Measurements from ENCODE around the gene SCGB1A1.

GRCh38 chr11:62390237-62390636 is 28.6 kb upstream of the SCGB1A1 start:
- TF ChIP-seq SP1 (IDR thresholded peaks at IDR 0.05), result no peak
- TF ChIP-seq BHLHE40 (IDR thresholded peaks at IDR 0.05; ENCODE audit: borderline replicate concordance), result no peak
- TF ChIP-seq ARNT (IDR thresholded peaks at IDR 0.05), result no peak
- no peak for TF ChIP-seq HDGF (IDR thresholded peaks at IDR 0.05; ENCODE audit: borderline replicate concordance)
- TF ChIP-seq FOXK2 (IDR thresholded peaks at IDR 0.05), result no peak
- TF ChIP-seq PKNOX1 (IDR thresholded peaks at IDR 0.05), result no peak
- TF ChIP-seq CTBP1 (IDR thresholded peaks at IDR 0.05; ENCODE audit: borderline replicate concordance), result no peak
- no peak for TF ChIP-seq TARDBP (IDR thresholded peaks at IDR 0.05)
- TF ChIP-seq FOXM1 (IDR thresholded peaks at IDR 0.05; ENCODE audit: borderline replicate concordance), result no peak

Data from HEK293T (cell line).